Upper lobe of left lung (tissue), 4 donors: Measurements from ENCODE around the gene CCDC92.

Experiments
- POLR2A ChIP-seq, 4 donors: fragments of 450-650 bp; IDR thresholded peaks; one replicate each; pipeline ENCODE4 v1.5.1; 2016 to 2017; ENCODE audit warnings: antibody characterized with exemption in 4 of 4, mild to moderate bottlenecking in 2 of 4
- TF ChIP-seq, protein P1 (sequence below), 6 experiments: fragments of 450-650 bp in 4 of 6; fragments of 200-600 bp in 2 of 6; sonication (generic) in 2 of 6; IDR thresholded peaks; one replicate each; pipeline ENCODE4 v1.5.1; 2016 to 2019; ENCODE audit warnings: antibody characterized with exemption in 6 of 6

DNA sequence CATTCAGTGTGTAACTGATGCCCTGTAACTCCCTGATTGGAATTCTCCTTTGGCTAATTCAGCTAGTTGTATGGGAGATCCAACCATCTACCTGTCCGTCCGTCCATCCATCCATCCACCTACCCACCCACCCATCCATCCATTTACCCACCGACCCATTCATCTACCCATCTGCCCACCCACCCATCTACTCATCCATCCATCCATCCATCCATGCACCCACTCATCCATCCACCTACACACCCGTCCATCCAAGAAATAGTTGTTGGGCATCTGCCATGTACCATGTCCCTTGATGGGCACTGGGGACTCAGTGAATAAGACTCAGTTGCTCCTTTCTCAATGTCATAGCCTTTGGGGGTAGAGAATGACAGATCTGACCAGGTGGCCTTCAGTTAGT lies 48.1 kb downstream of the CCDC92 start:
- TF ChIP-seq, protein P1, sequence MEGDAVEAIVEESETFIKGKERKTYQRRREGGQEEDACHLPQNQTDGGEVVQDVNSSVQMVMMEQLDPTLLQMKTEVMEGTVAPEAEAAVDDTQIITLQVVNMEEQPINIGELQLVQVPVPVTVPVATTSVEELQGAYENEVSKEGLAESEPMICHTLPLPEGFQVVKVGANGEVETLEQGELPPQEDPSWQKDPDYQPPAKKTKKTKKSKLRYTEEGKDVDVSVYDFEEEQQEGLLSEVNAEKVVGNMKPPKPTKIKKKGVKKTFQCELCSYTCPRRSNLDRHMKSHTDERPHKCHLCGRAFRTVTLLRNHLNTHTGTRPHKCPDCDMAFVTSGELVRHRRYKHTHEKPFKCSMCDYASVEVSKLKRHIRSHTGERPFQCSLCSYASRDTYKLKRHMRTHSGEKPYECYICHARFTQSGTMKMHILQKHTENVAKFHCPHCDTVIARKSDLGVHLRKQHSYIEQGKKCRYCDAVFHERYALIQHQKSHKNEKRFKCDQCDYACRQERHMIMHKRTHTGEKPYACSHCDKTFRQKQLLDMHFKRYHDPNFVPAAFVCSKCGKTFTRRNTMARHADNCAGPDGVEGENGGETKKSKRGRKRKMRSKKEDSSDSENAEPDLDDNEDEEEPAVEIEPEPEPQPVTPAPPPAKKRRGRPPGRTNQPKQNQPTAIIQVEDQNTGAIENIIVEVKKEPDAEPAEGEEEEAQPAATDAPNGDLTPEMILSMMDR (IDR thresholded peaks at IDR 0.05): no peak
- TF ChIP-seq POLR2A (IDR thresholded peaks at IDR 0.05): no peak
